C4-2B (cell line): Measurements from ENCODE around the gene NPAS3.

Experiments used
- CTCF ChIP-seq: fragments of 450-650 bp; conservative IDR thresholded peaks from 2 replicates; pipeline ENCODE4 v1.5.1; 2017; ENCODE audit warnings: mild to moderate bottlenecking
- ZFX ChIP-seq: fragments of 450-650 bp; IDR thresholded peaks from 2 replicates; pipeline ENCODE4 v1.6.1; 2017

- TF ChIP-seq CTCF (no peak), ZFX (no peak)
Observed at GRCh38 chr14:33733721-33734120, 795.0 kb downstream of the NPAS3 start.
